Neural cell (in vitro differentiated cells): Measurements from ENCODE around the gene HNRNPF. TPM values are rescaled to one million over a fixed set of nuclear protein-coding genes. Genes with fewer than 3 reads are reported as not detected.

Experiments
- H2AFZ ChIP-seq: fragments of 200-600, 300-800 bp; sonication (generic), shearing (Covaris generic); 2 replicates; pipeline ENCODE4 v1.6.0; 2014; ENCODE audit warnings: low read depth, mild to moderate bottlenecking, antibody characterized with exemption, low read length, moderate library complexity
- H3F3A ChIP-seq: fragments of 200-600 bp; shearing (Covaris generic); 2 replicates; pipeline ENCODE4 v1.6.1; 2016; ENCODE audit warnings: mild to moderate bottlenecking, moderate library complexity, mixed read lengths, antibody characterized with exemption, low read length; ENCODE audit not compliant: insufficient read depth, poor library complexity, severe bottlenecking
- H3K27ac ChIP-seq: fragments of 200-600, 300-800 bp; sonication (generic), shearing (Covaris generic); 2 replicates; pipeline ENCODE4 v1.5.1; 2014; ENCODE audit warnings: mild to moderate bottlenecking, low read length, moderate library complexity
- H3K27me3 ChIP-seq: fragments of 300-800, 200-600 bp; sonication (generic), shearing (Covaris generic); 2 replicates; pipeline ENCODE4 v1.6.0; 2014; ENCODE audit warnings: mild to moderate bottlenecking, low read depth, low read length, moderate library complexity; ENCODE audit not compliant: insufficient read depth
- H3K36me3 ChIP-seq: fragments of 300-800, 200-600 bp; sonication (generic), shearing (Covaris generic); 2 replicates; pipeline ENCODE4 v1.5.1; 2014; ENCODE audit warnings: mild to moderate bottlenecking, antibody characterized with exemption, low read length, moderate library complexity; ENCODE audit not compliant: insufficient read depth
- H3K4me2 ChIP-seq: fragments of 300-800, 200-600 bp; sonication (generic), shearing (Covaris generic); 2 replicates; pipeline ENCODE4 v1.6.0; 2014; ENCODE audit warnings: mild to moderate bottlenecking, low read length
- H3K4me3 ChIP-seq: fragments of 300-800, 200-600 bp; sonication (generic), shearing (Covaris generic); 2 replicates; pipeline ENCODE4 v1.5.1; 2014; ENCODE audit warnings: mild to moderate bottlenecking, low read length, moderate library complexity
- H3K79me2 ChIP-seq: fragments of 200-600 bp; shearing (Covaris generic); replicated peaks from 2 replicates; pipeline ENCODE4 v1.6.0; 2014; ENCODE audit warnings: mild to moderate bottlenecking, low read length, moderate library complexity; ENCODE audit not compliant: insufficient read depth
- H3K9ac ChIP-seq: fragments of 300-800, 200-600 bp; sonication (generic), shearing (Covaris generic); 2 replicates; pipeline ENCODE4 v1.6.1; 2016; ENCODE audit warnings: mild to moderate bottlenecking, low read length, mixed read lengths
- H3K9me2 ChIP-seq: fragments of 200-600 bp; shearing (Covaris generic); 2 replicates; pipeline ENCODE4 v1.6.1; 2016; ENCODE audit warnings: mild to moderate bottlenecking, low read length, mixed read lengths; ENCODE audit not compliant: insufficient read depth
- H3K9me3 ChIP-seq: fragments of 200-600, 300-800 bp; sonication (generic), shearing (Covaris generic); 2 replicates; pipeline ENCODE4 v1.6.1; 2016; ENCODE audit warnings: mild to moderate bottlenecking, mixed run types, low read length, moderate library complexity, mixed read lengths
- H4K20me1 ChIP-seq: fragments of 200-600 bp; shearing (Covaris generic); 2 replicates; pipeline ENCODE4 v1.6.1; 2016; ENCODE audit warnings: mild to moderate bottlenecking, mixed run types; ENCODE audit not compliant: insufficient read depth
- CTCF ChIP-seq: fragments of 450-650 bp; IDR thresholded peaks from 2 replicates; pipeline ENCODE4 v1.5.1; 2014; ENCODE audit warnings: antibody characterized with exemption, mild to moderate bottlenecking, moderate library complexity; ENCODE audit not compliant: poor library complexity, severe bottlenecking
- EP300 ChIP-seq: fragments of 450-650 bp; conservative IDR thresholded peaks from 2 replicates; pipeline ENCODE4 v1.6.1; 2014; ENCODE audit warnings: antibody characterized with exemption, mild to moderate bottlenecking, moderate library complexity; ENCODE audit not compliant: poor library complexity, severe bottlenecking
- EZH2 ChIP-seq: fragments of 200-600, 300-800 bp; shearing (Covaris generic), sonication (generic); IDR thresholded peaks from 2 replicates; pipeline ENCODE4 v1.6.1; 2014; ENCODE audit warnings: antibody characterized with exemption, low read length, borderline replicate concordance, mild to moderate bottlenecking; ENCODE audit not compliant: insufficient read depth, poor library complexity, severe bottlenecking
- MXI1 ChIP-seq: fragments of 450-650 bp; conservative IDR thresholded peaks from 2 replicates; pipeline ENCODE4 v1.6.1; 2014; ENCODE audit warnings: antibody characterized with exemption, mild to moderate bottlenecking; ENCODE audit not compliant: poor library complexity, severe bottlenecking
- POLR2AphosphoS5 ChIP-seq: IDR thresholded peaks from 2 replicates; pipeline ENCODE4 v1.6.1; 2012
- RAD21 ChIP-seq: fragments of 450-650 bp; conservative IDR thresholded peaks from 2 replicates; pipeline ENCODE4 v1.6.1; 2014; ENCODE audit warnings: antibody characterized with exemption, mild to moderate bottlenecking, moderate library complexity
- REST ChIP-seq: IDR thresholded peaks from 2 replicates; pipeline ENCODE4 v1.6.1; 2012; ENCODE audit warnings: borderline replicate concordance
- SMC3 ChIP-seq: fragments of 450-650 bp; conservative IDR thresholded peaks from 2 replicates; pipeline ENCODE4 v1.6.1; 2014; ENCODE audit warnings: antibody characterized with exemption, mild to moderate bottlenecking, moderate library complexity; ENCODE audit not compliant: poor library complexity
- TAF1 ChIP-seq: IDR thresholded peaks from 2 replicates; pipeline ENCODE4 v1.6.1; 2012; ENCODE audit warnings: low read depth
- polyA plus RNA-seq: library from polyadenylated mRNA; depleted of rRNA; stranded (reverse); fragments of >200 nt; gene quantifications from 2 replicates; pipeline ENCODE4 v1.2.3, GENCODE V29; 2014

Gene HNRNPF
- polyA plus RNA-seq, 1 donor from 2014 or later, result 65.0 TPM

GRCh38 chr10:43411536-43411935 lies 2.5 kb upstream of the HNRNPF start:
- Histone ChIP-seq H3K9me2 (no peaks in the 10 kb centered on the region), H3K79me2 (no peaks in the 10 kb centered on the region), H3K36me3 (no peaks in the 10 kb centered on the region), H3K27ac (no peak overlapping the region), H3K4me2 (no peak overlapping the region), H3K27me3 (peaks cover 5% of the 10 kb centered on the region), H4K20me1 (no peaks in the 10 kb centered on the region), H3F3A (no peaks in the 10 kb centered on the region), H3K9me3 (no peaks in the 10 kb centered on the region), H3K4me3 (no peak overlapping the region), H3K9ac (no peak overlapping the region), H2AFZ (no peak overlapping the region)
- TF ChIP-seq REST (no peak), SMC3 (no peak), EP300 (no peak), POLR2AphosphoS5 (no peak), MXI1 (no peak), TAF1 (no peak), EZH2 (no peak)

GRCh38 chr10:43410345-43410744 lies 1.4 kb upstream of the HNRNPF start:
- no peak overlapping the region for H3K4me3 ChIP-seq
- H3K4me2 ChIP-seq, result no peak overlapping the region
- no peaks in the 10 kb centered on the region for H3K9me2 ChIP-seq
- no peaks in the 10 kb centered on the region for H4K20me1 ChIP-seq
- no peak overlapping the region for H3K27ac ChIP-seq
- no peak for TF ChIP-seq EP300
- TF ChIP-seq CTCF, result no peak
- TF ChIP-seq POLR2AphosphoS5, result no peak
- TF ChIP-seq MXI1, result no peak
- TF ChIP-seq SMC3, result no peak
- no peak for TF ChIP-seq EZH2
- no peak for TF ChIP-seq RAD21
- TF ChIP-seq REST, result no peak
- TF ChIP-seq TAF1, result no peak
- no peak overlapping the region for H3K9ac ChIP-seq
- no peak overlapping the region for H2AFZ ChIP-seq
- no peaks in the 10 kb centered on the region for H3K9me3 ChIP-seq
- peaks cover 8% of the 10 kb centered on the region for H3K79me2 ChIP-seq
- H3K36me3 ChIP-seq, result no peaks in the 10 kb centered on the region
- H3K27me3 ChIP-seq, result peaks cover 5% of the 10 kb centered on the region
- no peaks in the 10 kb centered on the region for H3F3A ChIP-seq
